Measurements from ENCODE around the gene CSNK1G1. TPM values are rescaled to one million over a fixed set of nuclear protein-coding genes. Genes with fewer than 3 reads are reported as not detected.

The CSNK1G1 gene
- total RNA-seq, 1 experiment from 2014 or later = 27.4 TPM

- no peak for TF ChIP-seq CTCF (conservative IDR thresholded peaks at IDR 0.05; ENCODE audit: low read depth, low read length)
- TF ChIP-seq EZH2 (IDR thresholded peaks at IDR 0.05; ENCODE audit: borderline replicate concordance, low read depth, low read length, poor library complexity, severe bottlenecking) = no peak
- ChIA-PET CTCF (no interaction called here), POLR2A (ENCODE audit: low non-redundant PET) (interaction anchor here (0.6 kb wide), 1 partner anchor 1599 kb away, joined by 3 read pairs; no protein-coding TSS in a partner anchor)
- H3K27ac ChIP-seq (ENCODE audit: low read depth, low read length, poor library complexity, severe bottlenecking) = no peak overlapping the region
- no peaks in the 10 kb centered on the region for H3K36me3 ChIP-seq (ENCODE audit: insufficient read depth, low read length, poor library complexity, severe bottlenecking)
- no peaks in the 10 kb centered on the region for H3K4me1 ChIP-seq (ENCODE audit: insufficient read depth, low read length, poor library complexity, severe bottlenecking)
- H3K9me3 ChIP-seq (ENCODE audit: low read depth, low read length, poor library complexity, severe bottlenecking) = no peaks in the 10 kb centered on the region
- no peak overlapping the region for H3K4me3 ChIP-seq (ENCODE audit: low read depth, low read length, poor library complexity, severe bottlenecking)
- intact Hi-C loops (cut with micrococcal nuclease; ENCODE audit: unreplicated experiment) = no loop called here
- no peaks in the 10 kb centered on the region for H3K27me3 ChIP-seq (replicated peaks; ENCODE audit: insufficient read depth, low read depth, low read length, poor library complexity)
- BruUV-seq (replicated peaks) = no TSS peak
- DNase-seq (ENCODE audit: low spot score) = no peak
These were observed 31.7 kb downstream of the CSNK1G1 start for GRCh38 chr15:64324165-64324877.

DNA sequence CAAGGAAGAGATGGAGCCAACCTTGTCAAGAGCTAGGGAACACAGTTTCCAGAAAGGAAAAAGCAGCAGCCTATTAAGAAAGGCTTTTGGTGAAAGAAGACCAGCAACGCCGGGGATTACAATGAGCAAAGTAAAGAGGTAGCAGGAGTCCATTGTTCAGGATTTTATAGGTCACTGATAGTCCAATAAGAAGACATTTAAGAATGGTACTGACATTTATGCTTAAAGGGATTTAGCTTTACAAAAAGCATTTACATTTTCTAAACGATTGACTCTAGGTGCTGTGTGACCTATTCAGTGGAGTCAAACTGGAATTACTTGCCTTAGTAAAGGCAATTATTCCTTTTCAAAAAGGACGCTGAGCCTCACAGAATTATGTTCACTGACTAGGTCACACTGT is 40.8 kb downstream of the CSNK1G1 start:
- peak; percentile 22 for DNase-seq (ENCODE audit: low spot score)
- CTCF ChIA-PET = no interaction called here
- Histone ChIP-seq H3K27me3 (replicated peaks; ENCODE audit: insufficient read depth, low read depth, low read length, poor library complexity) (no peaks in the 10 kb centered on the region), H3K9me3 (ENCODE audit: low read depth, low read length, poor library complexity, severe bottlenecking) (no peaks in the 10 kb centered on the region), H3K4me1 (ENCODE audit: insufficient read depth, low read length, poor library complexity, severe bottlenecking) (peaks cover 12% of the 10 kb centered on the region), H3K27ac (ENCODE audit: low read depth, low read length, poor library complexity, severe bottlenecking) (no peak overlapping the region), H3K4me3 (ENCODE audit: low read depth, low read length, poor library complexity, severe bottlenecking) (no peak overlapping the region), H3K36me3 (ENCODE audit: insufficient read depth, low read length, poor library complexity, severe bottlenecking) (no peaks in the 10 kb centered on the region)
- POLR2A ChIA-PET (ENCODE audit: low non-redundant PET) = no interaction called here
- no TSS peak for BruUV-seq (replicated peaks)
- intact Hi-C loops (cut with micrococcal nuclease; ENCODE audit: unreplicated experiment) = no loop called here
- TF ChIP-seq EZH2 (IDR thresholded peaks at IDR 0.05; ENCODE audit: borderline replicate concordance, low read depth, low read length, poor library complexity, severe bottlenecking) (no peak), CTCF (conservative IDR thresholded peaks at IDR 0.05; ENCODE audit: low read depth, low read length) (no peak)

DNA sequence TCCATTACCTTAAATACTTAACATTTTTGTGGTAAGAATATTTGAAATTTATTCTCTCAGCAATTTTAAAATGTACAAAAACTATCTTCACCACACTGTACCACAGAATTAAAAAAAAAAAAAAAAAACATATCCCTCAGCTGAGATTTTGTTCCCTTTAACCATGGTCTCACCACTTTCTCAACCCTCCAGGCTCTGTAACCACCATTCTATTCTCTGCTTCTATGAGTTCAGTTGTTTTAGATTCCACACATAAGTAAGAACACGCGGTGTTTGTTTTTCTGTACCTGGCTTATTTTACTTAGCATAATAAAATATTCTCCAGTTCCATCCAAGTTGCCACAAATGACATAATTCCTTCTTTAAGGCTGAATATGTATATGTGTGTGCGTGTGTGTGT is 41.5 kb downstream of the CSNK1G1 start:
- DNase-seq (ENCODE audit: low spot score) = no peak
- intact Hi-C loops (cut with micrococcal nuclease; ENCODE audit: unreplicated experiment) = no loop called here
- H3K9me3 ChIP-seq (ENCODE audit: low read depth, low read length, poor library complexity, severe bottlenecking) = no peaks in the 10 kb centered on the region
- H3K36me3 ChIP-seq (ENCODE audit: insufficient read depth, low read length, poor library complexity, severe bottlenecking) = no peaks in the 10 kb centered on the region
- H3K27me3 ChIP-seq (replicated peaks; ENCODE audit: insufficient read depth, low read depth, low read length, poor library complexity) = no peaks in the 10 kb centered on the region
- H3K27ac ChIP-seq (ENCODE audit: low read depth, low read length, poor library complexity, severe bottlenecking) = no peak overlapping the region
- H3K4me3 ChIP-seq (ENCODE audit: low read depth, low read length, poor library complexity, severe bottlenecking) = no peak overlapping the region
- BruUV-seq (replicated peaks) = no TSS peak
- CTCF ChIA-PET = no interaction called here
- TF ChIP-seq EZH2 (IDR thresholded peaks at IDR 0.05; ENCODE audit: borderline replicate concordance, low read depth, low read length, poor library complexity, severe bottlenecking) (no peak), CTCF (conservative IDR thresholded peaks at IDR 0.05; ENCODE audit: low read depth, low read length) (no peak)
- peaks cover 12% of the 10 kb centered on the region for H3K4me1 ChIP-seq (ENCODE audit: insufficient read depth, low read length, poor library complexity, severe bottlenecking)
- POLR2A ChIA-PET (ENCODE audit: low non-redundant PET) = no interaction called here
